Inferior parietal cortex (tissue), 1 donor: ENCODE results near the gene AGK.
"Not testable (repeated sequence)": the region's sequence is repeated elsewhere in the genome, so short reads cannot be mapped to it uniquely, and the experiment has no call there.

Experiments
- DNase-seq: peaks from one replicate; pipeline ENCODE4 v3.0.0-alpha.2; 2016; ENCODE audit errors: extremely low spot score

AGK gene

DNA sequence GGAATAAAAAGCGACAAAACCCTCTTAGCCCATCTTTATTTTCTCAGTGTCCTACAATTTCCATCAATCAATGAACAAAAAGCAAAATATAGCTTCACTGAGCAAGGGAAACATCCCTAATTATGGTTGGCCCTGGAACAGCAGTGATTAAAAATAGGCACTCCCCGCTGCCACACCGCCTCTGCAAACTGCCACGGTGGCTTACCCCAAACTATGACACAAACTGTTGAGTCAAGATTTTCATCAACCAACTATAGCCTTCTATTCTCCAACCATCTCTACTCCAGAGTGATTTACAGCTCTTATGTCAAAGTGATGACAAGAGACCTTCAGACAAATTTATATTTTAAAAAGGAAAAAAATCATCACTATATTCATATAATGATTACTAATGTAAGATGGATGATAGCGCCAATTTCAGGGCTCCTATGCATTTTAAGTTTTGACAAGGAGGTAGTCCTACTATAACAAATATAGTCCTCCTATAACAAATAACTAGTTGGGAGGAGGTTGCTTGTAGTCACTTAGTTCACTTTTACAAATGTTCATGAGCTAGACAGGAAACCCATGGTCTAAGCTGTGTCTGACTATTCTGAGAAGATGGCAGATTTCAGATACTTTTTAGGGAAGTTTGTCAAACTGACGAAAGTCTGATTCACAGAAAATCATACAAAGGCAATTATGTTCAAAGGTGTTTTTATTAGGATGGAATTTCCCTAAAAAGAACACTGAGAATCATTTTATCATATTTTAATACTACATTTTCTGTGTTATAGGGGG, 124.4 kb downstream of the AGK start:
- no peak for DNase-seq

- no peak for DNase-seq
These were observed 125.4 kb downstream of the AGK start for GRCh38 chr7:141676618-141677017.

- DNase-seq: no peak
These were observed 127.8 kb downstream of the AGK start for GRCh38 chr7:141679014-141679413.

GRCh38 chr7:141685285-141686023, 134.2 kb downstream of the AGK start:
- DNase-seq: peak; percentile 64

GRCh38 chr7:141686074-141686473, 134.9 kb downstream of the AGK start:
- no peak for DNase-seq

DNA sequence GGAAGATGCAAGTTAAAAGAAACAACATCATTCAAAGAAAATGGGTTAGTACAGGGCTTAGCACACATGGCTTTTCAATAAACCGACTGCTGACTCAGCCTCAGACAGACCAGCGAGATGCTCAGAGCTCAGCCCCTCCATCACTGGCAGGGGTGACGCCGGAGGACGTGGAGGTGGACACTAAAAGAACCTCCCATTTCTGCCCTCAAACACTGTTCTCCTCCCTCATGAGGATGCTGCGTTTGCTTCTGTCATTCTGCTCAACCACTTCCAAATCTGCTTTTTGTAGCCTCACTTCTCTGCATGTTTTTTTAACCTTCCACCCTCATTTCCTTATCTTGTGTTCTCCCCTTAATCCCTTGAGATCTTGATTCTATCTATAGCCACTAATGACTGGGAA, 135.5 kb downstream of the AGK start:
- DNase-seq: no peak

- DNase-seq: no peak
These were observed 136.8 kb downstream of the AGK start for GRCh38 chr7:141688043-141688442.

GRCh38 chr7:141689072-141689825, 138.0 kb downstream of the AGK start:
- not testable (repeated sequence) for DNase-seq

- no peak for DNase-seq
These were observed 140.3 kb downstream of the AGK start for GRCh38 chr7:141691540-141691939.

- no peak for DNase-seq
These were observed 140.8 kb downstream of the AGK start for GRCh38 chr7:141691961-141692360.

- DNase-seq: no peak
These were observed 141.9 kb downstream of the AGK start for GRCh38 chr7:141693082-141693481.

DNA sequence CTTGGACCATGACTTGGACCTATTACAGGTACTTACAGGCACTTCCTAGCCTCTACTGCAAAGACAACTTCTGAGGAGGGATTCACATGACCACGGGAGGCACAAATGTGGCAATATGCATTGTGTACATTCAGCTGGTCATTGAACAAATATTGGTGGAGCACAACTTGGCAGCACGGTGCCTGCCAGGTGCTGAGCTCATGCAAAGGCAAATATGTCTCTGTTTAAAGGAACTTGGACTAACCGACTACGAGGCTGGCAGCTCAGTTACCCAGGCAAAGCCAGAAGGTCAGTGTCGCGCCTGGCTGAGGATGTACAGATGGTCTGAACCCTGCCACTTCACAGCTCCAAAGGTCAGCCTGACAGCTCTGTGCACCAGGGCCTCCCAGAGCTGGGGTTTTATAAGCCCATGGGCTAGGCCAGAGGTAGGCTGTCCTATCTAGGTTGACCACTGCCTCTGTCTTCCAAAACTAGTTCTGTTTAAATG, 144.6 kb downstream of the AGK start:
- no peak for DNase-seq

- no peak for DNase-seq
These were observed 145.1 kb downstream of the AGK start for GRCh38 chr7:141696348-141696747.

DNA sequence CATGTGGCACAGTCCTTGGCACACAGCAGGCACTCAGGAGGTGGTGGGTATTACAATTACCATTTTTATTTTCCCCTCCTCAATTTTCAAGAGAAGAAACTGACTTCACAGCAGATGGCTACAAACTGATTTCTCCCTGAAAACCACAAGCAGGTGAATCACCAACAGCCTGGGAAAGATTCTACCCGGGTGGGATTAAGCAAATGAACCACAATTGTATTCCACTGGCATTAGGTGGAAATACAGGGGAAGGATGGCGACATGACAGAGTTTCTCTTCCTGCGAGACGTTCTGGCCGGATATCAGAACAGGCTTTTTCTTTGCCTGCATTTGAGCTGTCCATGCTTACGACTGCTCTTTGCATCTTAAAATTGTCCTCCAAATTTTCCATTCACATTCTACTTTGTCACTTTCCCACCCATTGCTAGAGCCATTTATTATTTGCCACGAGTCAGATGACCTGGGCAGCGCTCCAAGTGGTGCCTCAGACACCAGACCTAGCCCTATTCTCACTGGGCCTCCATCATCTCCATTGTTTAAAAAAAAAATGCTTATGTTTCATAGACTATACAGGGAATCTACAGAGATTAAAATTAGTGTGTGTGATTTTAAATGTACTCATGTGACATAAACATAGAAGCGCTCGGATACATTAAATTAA, 146.1 kb downstream of the AGK start:
- peak; percentile 75 for DNase-seq

DNA sequence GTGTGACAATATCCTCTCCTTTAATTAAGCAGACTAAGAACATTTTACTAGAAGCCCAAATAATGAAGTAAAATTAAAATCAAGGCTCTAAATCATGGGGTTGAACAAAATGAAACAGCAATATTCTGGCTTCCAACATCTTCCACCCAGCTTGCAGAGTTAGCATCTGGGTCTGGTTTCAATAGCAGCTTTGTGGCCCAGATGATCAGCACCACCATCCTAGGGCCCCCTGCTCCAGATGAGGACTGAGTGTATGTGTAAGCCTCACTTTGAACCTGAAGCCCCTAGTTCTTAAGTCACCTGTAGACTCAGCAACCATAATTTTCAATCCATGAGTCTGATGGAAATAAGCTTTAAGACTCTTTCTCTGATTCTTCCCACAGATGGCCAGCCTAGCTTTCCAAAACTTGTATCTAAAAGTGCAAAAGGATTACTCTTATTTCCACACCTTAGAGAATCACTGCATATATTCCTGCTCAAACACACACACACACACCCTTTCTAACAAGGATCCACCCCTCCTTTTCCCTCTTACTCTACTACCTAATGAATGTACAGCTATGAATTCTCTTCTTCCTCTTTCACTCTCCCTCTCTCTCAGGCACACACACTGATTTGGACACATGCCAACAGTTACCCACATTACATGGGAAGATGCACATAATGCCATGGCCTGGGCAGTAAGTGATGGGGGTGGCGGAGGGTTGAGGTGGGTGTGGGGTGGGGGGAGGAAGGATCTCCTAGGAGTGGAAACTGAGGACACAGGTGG, 147.2 kb downstream of the AGK start:
- no peak for DNase-seq

DNA sequence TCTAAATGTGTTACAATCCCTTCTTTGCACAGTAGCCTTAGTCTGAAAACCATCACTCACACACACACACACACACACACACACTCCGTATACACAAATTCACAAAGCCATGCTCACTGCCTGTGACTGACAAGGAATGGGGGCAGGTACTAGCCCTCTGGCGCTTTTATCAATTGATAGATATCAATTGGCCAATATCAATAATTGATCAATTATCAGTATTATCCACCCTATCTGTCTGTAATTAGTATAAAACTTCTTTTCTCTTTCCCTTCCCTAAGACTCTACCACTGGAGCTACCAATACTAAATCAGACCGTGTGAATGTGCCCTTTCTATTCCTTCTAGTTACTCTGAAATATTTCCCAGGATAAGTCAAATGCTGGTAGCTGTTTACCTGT, 148.7 kb downstream of the AGK start:
- no peak for DNase-seq

GRCh38 chr7:141700296-141700847, 149.2 kb downstream of the AGK start:
- DNase-seq: no peak

- DNase-seq: no peak
These were observed 149.7 kb downstream of the AGK start for GRCh38 chr7:141700848-141701371.

DNA sequence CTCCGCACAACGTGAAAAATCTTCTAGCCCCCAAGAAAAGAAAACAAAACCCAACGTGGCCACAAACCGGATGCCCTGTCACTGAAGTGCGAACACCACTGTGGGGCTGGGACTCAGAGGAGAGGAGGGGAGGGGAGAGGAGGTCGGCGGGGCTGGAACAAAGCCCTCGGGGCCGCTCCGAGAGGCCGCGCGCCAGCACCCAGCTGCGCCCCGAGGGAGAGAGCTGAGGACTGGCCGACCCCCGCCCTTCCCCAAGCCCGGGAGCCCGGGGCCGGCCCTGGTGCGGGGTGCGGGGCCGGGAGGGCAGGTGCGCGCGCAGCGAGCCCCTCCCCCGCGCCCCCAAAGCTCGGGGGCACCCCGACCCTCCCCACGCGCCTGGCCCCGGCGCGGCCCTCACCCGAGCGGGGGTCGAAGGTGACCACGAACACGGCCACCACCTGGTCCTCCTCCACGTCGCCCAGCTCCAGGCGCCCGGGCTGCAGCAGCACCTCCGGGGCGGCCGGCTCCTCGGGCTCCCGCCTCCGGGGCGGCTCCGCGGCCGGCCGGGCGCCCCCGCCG, 150.4 kb downstream of the AGK start:
- no peak for DNase-seq

DNA sequence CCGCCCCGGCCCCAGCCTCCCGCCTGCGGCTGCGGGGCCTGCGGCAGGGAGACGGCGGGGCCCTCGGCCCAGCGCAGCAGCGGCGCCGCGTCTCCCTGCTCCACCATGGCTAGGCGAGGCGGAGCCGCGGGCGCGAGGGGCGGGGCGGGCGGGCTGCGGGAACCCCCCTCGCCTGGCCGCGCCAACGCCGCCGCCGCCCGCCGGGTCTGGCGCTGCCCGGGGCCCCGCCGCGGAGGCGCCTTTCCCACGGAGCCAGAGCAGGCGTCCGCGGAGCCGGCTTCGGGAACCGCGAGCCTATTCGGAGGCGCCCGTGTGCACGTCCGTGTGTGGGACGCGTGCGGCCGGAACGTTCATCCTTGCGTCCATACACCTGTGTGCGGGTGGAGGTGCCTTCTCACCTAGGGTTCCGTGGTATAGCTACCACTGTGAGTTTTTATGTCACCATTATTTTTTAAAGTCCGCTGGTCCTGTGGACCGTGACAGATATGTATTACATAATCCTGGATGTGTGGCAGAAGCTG, 150.9 kb downstream of the AGK start, which contains the start of gene DENND11:
Gene DENND11, minus strand, starts transcription at position 120 of the 521 bp plus-strand sequence. Its CDS starts 13 bp downstream, at position 107.
- no peak for DNase-seq
